GM23338 (cell line): ENCODE results near the gene ADAM8. TPM values are rescaled to one million over a fixed set of nuclear protein-coding genes. Genes with fewer than 3 reads are reported as not detected.
"Not testable (repeated sequence)": the region's sequence is repeated elsewhere in the genome, so short reads cannot be mapped to it uniquely, and the experiment has no call there.

Source experiments
- ATAC-seq: fragments of 200-7000 bp; cut with Tn5 transposase; 3 replicates; pipeline ENCODE4 v1.9.1; 2020
- DNase-seq: peaks from one replicate; pipeline ENCODE4 v3.0.0-alpha.2; 2015; ENCODE audit warnings: low spot score
- H2AFZ ChIP-seq: fragments of 200-600 bp; sonication (generic); 2 replicates; pipeline ENCODE4 v1.8.0; 2016; ENCODE audit warnings: antibody characterized with exemption, mild to moderate bottlenecking, moderate library complexity
- H3F3A ChIP-seq: fragments of 200-600 bp; sonication (generic); replicated peaks from 2 replicates; pipeline ENCODE4 v1.8.0; 2017; ENCODE audit warnings: antibody characterized with exemption, mixed run types, low read depth
- H3K27ac ChIP-seq: fragments of 200-600 bp; sonication (generic); 2 replicates; pipeline ENCODE4 v1.6.1; 2016; ENCODE audit warnings: low read depth
- H3K27me3 ChIP-seq: fragments of 200-600 bp; sonication (generic); 2 replicates; pipeline ENCODE4 v1.8.0; 2016; ENCODE audit warnings: mild to moderate bottlenecking, mixed run types, moderate library complexity; ENCODE audit not compliant: insufficient read depth
- H3K36me3 ChIP-seq: fragments of 200-600 bp; sonication (generic); 2 replicates; pipeline ENCODE4 v1.8.0; 2016; ENCODE audit warnings: mild to moderate bottlenecking; ENCODE audit not compliant: insufficient read depth
- H3K4me1 ChIP-seq: fragments of 200-600 bp; sonication (generic); 2 replicates; pipeline ENCODE4 v1.8.0; 2016; ENCODE audit warnings: mild to moderate bottlenecking, moderate library complexity; ENCODE audit not compliant: insufficient read depth
- H3K4me2 ChIP-seq: fragments of 200-600 bp; sonication (generic); 2 replicates; pipeline ENCODE4 v1.7.1; 2017; ENCODE audit warnings: mixed run types
- H3K4me3 ChIP-seq: fragments of 200-600 bp; sonication (generic); 2 replicates; pipeline ENCODE4 v1.6.1; 2016; ENCODE audit warnings: mixed run types
- H3K79me2 ChIP-seq: fragments of 200-600 bp; sonication (generic); replicated peaks from 2 replicates; pipeline ENCODE4 v1.8.0; 2017; ENCODE audit warnings: mild to moderate bottlenecking; ENCODE audit not compliant: insufficient read depth
- H3K9me2 ChIP-seq: fragments of 200-600 bp; sonication (generic); 2 replicates; pipeline ENCODE4 v1.8.0; 2017; ENCODE audit not compliant: insufficient read depth
- H4K20me1 ChIP-seq: fragments of 200-600 bp; sonication (generic); replicated peaks from 2 replicates; pipeline ENCODE4 v1.8.0; 2017; ENCODE audit warnings: mild to moderate bottlenecking; ENCODE audit not compliant: insufficient read depth
- H3K27ac Mint-ChIP-seq: 2 replicates; pipeline ENCODE4 v1.8.0; 2020; ENCODE audit warnings: inconsistent platforms, mild to moderate bottlenecking, moderate library complexity, mixed read lengths
- H3K27me3 Mint-ChIP-seq: 3 replicates; pipeline ENCODE4 v1.8.0; 2022; ENCODE audit warnings: low read depth, mild to moderate bottlenecking, moderate library complexity, mixed read lengths, inconsistent platforms; ENCODE audit not compliant: insufficient read depth, poor library complexity
- H3K36me3 Mint-ChIP-seq: 3 replicates; pipeline ENCODE4 v1.8.0; 2021; ENCODE audit warnings: low read depth, mild to moderate bottlenecking, inconsistent platforms, moderate library complexity, mixed read lengths
- H3K4me1 Mint-ChIP-seq: 3 replicates; pipeline ENCODE4 v1.8.0; 2020; ENCODE audit warnings: mild to moderate bottlenecking, inconsistent platforms, mixed read lengths
- H3K4me3 Mint-ChIP-seq: 3 replicates; pipeline ENCODE4 v1.8.0; 2021; ENCODE audit warnings: moderate library complexity, mild to moderate bottlenecking, inconsistent platforms, mixed read lengths
- H3K9me3 Mint-ChIP-seq: 3 replicates; pipeline ENCODE4 v1.8.0; 2020; ENCODE audit warnings: moderate library complexity, mild to moderate bottlenecking, inconsistent platforms, mixed read lengths
- EZH2phosphoT487 ChIP-seq: fragments of 200-600 bp; sonication (generic); IDR thresholded peaks from one replicate; pipeline ENCODE4 v1.8.1; 2018; ENCODE audit warnings: antibody characterized with exemption; ENCODE audit not compliant: unreplicated experiment
- NANOG ChIP-seq: IDR thresholded peaks from 2 replicates; pipeline ENCODE4 v1.6.1; 2016; ENCODE audit warnings: antibody characterized with exemption, borderline replicate concordance
- POLR2AphosphoS5 ChIP-seq: IDR thresholded peaks from 2 replicates; pipeline ENCODE4 v1.6.1; 2016; ENCODE audit warnings: antibody characterized with exemption, low read depth
- ZNF114 ChIP-seq: fragments of 250-450 bp; sonication (Bioruptor Pico); IDR thresholded peaks from 2 replicates; pipeline ENCODE4 v1.5.0; 2020; ENCODE audit warnings: mild to moderate bottlenecking, moderate library complexity
- polyA plus RNA-seq: library from polyadenylated mRNA; unstranded; fragments of >200 nt; fragmentation: Nextera tagmentation; extraction: Ambion mirVana; gene quantifications from 2 replicates; pipeline ENCODE4 v1.2.1, GENCODE V29; 2016
- total RNA-seq: library from RNA; depleted of rRNA; stranded (reverse); fragments of >200 nt; shearing (Covaris generic); gene quantifications from 2 replicates; pipeline ENCODE4 v1.2.3, GENCODE V29; 2014
- TF ChIP-seq, protein P1 (sequence below): fragments of 250-450 bp; sonication (Bioruptor Pico); IDR thresholded peaks from 2 replicates; pipeline ENCODE4 v1.5.0; 2020; ENCODE audit warnings: mild to moderate bottlenecking, moderate library complexity
- TF ChIP-seq, protein P2 (sequence below): IDR thresholded peaks from 2 replicates; pipeline ENCODE4 v1.6.1; 2016; ENCODE audit warnings: antibody characterized with exemption

The ADAM8 gene
- total and polyA plus RNA-seq, 2 experiments from 2014 or later = 1.9 to 5.5 TPM

DNA sequence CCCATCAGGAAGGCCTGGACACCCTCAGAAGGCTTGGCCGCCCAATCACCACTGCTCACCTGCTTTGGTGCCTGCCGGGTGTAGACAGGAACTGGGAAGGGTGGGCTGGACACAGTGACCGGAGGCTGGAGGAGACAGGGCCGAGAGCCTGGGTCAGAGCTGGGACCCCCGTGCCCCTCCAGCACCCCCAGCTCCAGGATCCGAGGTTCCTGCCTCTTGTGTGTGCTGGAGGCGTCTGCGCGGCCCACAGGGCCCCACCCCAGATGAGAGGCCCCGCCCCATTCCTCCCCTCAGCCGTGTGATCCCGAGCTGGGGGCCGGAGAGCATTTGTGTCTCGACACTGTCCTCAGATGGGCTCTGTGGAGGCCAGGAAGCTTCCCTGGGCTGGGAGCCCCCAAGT lies 9.4 kb downstream of the ADAM8 start (continued):
- TF ChIP-seq POLR2AphosphoS5 (no peak), NANOG (no peak)
- TF ChIP-seq, protein P1, sequence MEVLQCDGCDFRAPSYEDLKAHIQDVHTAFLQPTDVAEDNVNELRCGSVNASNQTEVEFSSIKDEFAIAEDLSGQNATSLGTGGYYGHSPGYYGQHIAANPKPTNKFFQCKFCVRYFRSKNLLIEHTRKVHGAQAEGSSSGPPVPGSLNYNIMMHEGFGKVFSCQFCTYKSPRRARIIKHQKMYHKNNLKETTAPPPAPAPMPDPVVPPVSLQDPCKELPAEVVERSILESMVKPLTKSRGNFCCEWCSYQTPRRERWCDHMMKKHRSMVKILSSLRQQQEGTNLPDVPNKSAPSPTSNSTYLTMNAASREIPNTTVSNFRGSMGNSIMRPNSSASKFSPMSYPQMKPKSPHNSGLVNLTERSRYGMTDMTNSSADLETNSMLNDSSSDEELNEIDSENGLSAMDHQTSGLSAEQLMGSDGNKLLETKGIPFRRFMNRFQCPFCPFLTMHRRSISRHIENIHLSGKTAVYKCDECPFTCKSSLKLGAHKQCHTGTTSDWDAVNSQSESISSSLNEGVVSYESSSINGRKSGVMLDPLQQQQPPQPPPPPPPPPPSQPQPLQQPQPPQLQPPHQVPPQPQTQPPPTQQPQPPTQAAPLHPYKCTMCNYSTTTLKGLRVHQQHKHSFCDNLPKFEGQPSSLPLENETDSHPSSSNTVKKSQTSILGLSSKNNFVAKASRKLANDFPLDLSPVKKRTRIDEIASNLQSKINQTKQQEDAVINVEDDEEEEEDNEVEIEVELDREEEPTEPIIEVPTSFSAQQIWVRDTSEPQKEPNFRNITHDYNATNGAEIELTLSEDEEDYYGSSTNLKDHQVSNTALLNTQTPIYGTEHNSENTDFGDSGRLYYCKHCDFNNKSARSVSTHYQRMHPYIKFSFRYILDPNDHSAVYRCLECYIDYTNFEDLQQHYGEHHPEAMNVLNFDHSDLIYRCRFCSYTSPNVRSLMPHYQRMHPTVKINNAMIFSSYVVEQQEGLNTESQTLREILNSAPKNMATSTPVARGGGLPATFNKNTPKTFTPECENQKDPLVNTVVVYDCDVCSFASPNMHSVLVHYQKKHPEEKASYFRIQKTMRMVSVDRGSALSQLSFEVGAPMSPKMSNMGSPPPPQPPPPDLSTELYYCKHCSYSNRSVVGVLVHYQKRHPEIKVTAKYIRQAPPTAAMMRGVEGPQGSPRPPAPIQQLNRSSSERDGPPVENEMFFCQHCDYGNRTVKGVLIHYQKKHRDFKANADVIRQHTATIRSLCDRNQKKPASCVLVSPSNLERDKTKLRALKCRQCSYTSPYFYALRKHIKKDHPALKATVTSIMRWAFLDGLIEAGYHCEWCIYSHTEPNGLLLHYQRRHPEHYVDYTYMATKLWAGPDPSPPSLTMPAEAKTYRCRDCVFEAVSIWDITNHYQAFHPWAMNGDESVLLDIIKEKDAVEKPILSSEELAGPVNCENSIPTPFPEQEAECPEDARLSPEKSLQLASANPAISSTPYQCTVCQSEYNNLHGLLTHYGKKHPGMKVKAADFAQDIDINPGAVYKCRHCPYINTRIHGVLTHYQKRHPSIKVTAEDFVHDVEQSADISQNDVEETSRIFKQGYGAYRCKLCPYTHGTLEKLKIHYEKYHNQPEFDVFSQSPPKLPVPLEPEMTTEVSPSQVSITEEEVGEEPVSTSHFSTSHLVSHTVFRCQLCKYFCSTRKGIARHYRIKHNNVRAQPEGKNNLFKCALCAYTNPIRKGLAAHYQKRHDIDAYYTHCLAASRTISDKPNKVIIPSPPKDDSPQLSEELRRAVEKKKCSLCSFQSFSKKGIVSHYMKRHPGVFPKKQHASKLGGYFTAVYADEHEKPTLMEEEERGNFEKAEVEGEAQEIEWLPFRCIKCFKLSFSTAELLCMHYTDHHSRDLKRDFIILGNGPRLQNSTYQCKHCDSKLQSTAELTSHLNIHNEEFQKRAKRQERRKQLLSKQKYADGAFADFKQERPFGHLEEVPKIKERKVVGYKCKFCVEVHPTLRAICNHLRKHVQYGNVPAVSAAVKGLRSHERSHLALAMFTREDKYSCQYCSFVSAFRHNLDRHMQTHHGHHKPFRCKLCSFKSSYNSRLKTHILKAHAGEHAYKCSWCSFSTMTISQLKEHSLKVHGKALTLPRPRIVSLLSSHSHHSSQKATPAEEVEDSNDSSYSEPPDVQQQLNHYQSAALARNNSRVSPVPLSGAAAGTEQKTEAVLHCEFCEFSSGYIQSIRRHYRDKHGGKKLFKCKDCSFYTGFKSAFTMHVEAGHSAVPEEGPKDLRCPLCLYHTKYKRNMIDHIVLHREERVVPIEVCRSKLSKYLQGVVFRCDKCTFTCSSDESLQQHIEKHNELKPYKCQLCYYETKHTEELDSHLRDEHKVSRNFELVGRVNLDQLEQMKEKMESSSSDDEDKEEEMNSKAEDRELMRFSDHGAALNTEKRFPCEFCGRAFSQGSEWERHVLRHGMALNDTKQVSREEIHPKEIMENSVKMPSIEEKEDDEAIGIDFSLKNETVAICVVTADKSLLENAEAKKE (CRISPR knock-in tag) = no peak

DNA sequence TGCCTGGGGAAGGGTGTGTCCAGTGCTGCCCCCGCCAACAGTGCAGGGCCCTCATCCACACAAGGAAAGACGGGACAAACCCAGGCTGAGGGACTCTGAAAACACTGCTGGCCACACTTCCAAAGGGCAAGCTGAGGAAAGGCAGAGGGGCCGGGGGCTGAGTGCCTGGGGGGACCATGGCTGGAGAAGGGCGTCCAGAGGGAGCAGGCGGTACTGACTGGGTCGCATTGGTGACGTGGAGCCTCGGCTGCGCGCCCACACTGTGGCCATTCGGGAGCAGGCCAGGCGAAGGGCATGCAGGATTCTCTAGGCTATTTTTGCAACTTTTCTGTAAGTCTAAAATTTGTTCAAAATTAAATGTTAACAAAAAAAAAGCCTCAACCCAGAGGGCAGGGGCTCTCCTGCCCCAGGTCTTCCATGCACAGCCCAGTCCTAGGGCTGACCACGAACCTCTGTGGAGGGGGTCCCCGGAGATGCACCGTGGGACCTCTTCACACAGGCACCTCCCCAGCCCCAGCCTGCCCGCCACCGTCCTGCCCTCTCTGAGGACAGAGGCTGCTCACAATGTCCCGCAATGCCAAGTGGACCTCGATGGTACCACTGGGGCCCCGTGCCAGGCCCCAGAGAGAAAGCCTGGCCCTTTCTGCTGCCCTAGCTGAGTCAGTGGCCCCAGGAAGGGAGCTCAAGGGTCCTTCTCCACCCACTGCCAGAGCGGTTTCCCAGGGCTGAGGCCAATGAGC lies 10.4 kb downstream of the ADAM8 start:
- Histone ChIP-seq H2AFZ (no peak overlapping the region), H3K4me3 (no peak overlapping the region), H3K4me1 (peaks cover 5% of the 10 kb centered on the region), H3K36me3 (no peaks in the 10 kb centered on the region), H3F3A (no peaks in the 10 kb centered on the region), H3K79me2 (no peaks in the 10 kb centered on the region), H3K9me2 (no peaks in the 10 kb centered on the region), H3K27me3 (peaks cover 8% of the 10 kb centered on the region), H3K4me2 (no peak overlapping the region), H4K20me1 (no peaks in the 10 kb centered on the region), H3K27ac (no peak overlapping the region)
- H3K36me3 Mint-ChIP-seq = peaks cover 3% of the 10 kb centered on the region; the same call in 1 of the 3 replicates
- peaks cover 12% of the 10 kb centered on the region for H3K27me3 Mint-ChIP-seq
- no peak overlapping the region for H3K27ac Mint-ChIP-seq
- H3K9me3 Mint-ChIP-seq = no peaks in the 10 kb centered on the region
- no peak for DNase-seq
- no peak for ATAC-seq
- H3K4me3 Mint-ChIP-seq = no peak overlapping the region
- TF ChIP-seq EZH2phosphoT487 (no peak), ZNF114 (CRISPR knock-in tag) (no peak)
- TF ChIP-seq, protein P2, sequence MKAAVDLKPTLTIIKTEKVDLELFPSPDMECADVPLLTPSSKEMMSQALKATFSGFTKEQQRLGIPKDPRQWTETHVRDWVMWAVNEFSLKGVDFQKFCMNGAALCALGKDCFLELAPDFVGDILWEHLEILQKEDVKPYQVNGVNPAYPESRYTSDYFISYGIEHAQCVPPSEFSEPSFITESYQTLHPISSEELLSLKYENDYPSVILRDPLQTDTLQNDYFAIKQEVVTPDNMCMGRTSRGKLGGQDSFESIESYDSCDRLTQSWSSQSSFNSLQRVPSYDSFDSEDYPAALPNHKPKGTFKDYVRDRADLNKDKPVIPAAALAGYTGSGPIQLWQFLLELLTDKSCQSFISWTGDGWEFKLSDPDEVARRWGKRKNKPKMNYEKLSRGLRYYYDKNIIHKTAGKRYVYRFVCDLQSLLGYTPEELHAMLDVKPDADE = no peak
- H3K4me1 Mint-ChIP-seq = no peaks in the 10 kb centered on the region; the same call in 1 of the 3 replicates

- H3K27me3 Mint-ChIP-seq = peaks cover 15% of the 10 kb centered on the region
- H3K4me1 Mint-ChIP-seq, ATAC-seq: not testable (repeated sequence)
Measured at GRCh38 chr10:133265052-133265451, 11.6 kb downstream of the ADAM8 start.

More at GRCh38 chr10:133265052-133265451, 11.6 kb downstream of the ADAM8 start:
- H3K9me2 ChIP-seq, H3K4me2 ChIP-seq, H3F3A ChIP-seq, H3K27me3 ChIP-seq, H3K4me1 ChIP-seq, DNase-seq, H3K36me3 Mint-ChIP-seq, H3K79me2 ChIP-seq, H2AFZ ChIP-seq, H3K4me3 Mint-ChIP-seq, H3K4me3 ChIP-seq, H3K27ac Mint-ChIP-seq, H3K36me3 ChIP-seq, H3K9me3 Mint-ChIP-seq, H3K27ac ChIP-seq, H4K20me1 ChIP-seq: not testable (repeated sequence)
